NCI-H128 (cell line): ENCODE measurements around the gene AMZ1.

Experiments
- DNase-seq: peaks from one replicate; lab custom pipeline; 2025; ENCODE audit not compliant: unreplicated experiment; lab: John Stamatoyannopoulos, UW

The AMZ1 gene

GRCh38 chr7:2651336-2651735 is 36.7 kb upstream of the AMZ1 start:
- no peak for DNase-seq

DNA sequence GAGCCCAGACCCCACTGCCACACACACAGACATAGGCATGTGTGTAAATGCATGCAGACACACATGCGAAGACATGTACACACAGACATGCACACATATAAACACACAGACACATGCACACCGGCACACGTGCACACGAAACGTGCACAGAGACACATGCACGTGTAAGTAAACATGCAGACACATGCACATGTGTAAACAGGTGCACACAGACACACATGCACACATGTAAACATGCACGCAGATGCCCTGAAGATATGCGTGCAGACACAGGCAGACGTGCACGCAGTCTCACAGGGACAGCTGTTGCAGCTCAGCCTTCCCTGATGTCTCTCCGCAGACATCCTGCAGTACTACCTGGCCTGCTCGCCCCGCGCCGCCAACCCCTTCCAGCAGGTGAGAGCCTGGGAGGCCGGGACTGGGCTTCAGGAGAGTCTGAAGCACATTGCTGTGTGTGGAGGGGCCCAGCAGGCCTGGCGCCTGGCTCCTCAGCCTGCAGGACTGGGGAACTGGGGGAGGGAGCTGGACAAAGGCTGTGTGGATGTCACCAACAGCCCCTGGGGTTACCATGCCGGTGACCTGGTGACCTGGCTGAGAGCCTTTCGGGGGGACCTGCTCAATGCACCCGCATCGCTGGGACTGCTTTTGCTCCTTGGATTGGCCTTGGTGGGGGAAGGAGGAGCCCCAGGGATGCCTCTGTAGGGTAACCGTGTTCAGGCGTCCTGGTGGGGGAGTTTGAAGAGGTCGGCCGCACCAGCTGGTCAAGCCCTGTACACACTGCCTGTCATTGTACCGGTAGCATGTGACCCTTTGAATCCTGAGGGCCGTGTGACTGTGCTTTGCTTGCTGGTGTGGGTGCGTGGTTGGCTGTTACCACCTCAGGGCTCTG is 35.9 kb upstream of the AMZ1 start:
- DNase-seq, result no peak

GRCh38 chr7:2652736-2653060 is 35.3 kb upstream of the AMZ1 start:
- no peak for DNase-seq

DNA sequence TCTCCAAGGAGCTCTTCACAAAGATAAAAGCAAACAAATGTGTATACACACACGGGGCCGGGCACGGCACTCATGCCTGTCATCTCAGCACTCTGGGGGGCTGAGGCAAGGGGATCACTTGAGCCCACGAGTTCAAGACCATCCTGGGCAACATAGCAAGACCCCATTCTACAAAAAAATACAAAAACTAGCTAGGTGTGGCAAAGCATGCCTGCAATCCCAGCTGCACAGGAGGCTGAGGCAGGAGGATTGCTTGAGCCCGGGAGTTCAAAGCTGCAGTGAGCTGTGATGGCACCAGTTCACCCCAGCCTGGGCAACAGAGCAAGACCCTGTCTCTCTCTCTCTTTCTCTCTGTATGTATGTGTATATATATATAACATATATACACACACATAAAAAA is 33.9 kb upstream of the AMZ1 start:
- DNase-seq, result no peak

GRCh38 chr7:2655870-2656614 is 32.0 kb upstream of the AMZ1 start:
- no peak for DNase-seq

DNA sequence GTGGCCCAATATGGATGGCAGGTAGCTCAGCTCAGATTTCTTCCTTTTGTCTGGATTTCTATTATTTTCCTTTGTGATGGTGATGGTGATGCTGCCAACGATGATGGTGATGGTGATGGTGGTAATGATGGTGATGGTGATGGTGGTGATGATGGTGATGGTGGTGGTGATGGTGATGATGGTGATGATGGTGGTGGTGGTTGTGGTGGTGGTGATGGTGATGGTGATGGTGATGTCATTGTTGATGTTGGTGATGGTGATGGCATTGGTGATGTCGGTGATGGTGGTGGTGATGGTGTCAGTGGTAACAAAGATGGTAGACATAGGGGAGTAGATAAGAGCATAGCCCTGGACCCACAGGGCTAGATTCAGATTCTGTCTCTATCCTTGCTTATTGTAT is 30.8 kb upstream of the AMZ1 start:
- DNase-seq, result no peak

GRCh38 chr7:2657920-2658671 is 29.9 kb upstream of the AMZ1 start:
- no peak for DNase-seq

DNA sequence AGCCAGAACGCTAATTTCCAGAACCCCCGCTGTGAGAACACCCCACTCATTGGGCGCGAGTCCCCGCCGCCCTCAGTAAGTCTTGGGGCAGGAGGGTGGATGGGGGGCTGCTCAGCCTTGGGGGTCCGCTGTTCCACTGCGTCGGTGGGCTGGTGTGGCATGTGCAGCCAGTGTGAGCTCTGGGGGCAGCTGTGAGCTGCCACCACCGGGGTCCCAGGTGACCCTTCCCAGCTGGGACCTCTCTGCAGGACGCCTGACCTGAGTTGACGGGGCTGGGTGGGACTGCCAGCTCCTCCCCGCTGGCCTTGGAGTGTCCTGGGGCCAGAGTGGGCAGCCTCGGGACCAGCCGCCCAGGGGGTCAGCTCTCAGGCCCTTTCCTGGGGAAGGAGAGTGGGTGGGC is 29.1 kb upstream of the AMZ1 start:
- DNase-seq, result no peak

DNA sequence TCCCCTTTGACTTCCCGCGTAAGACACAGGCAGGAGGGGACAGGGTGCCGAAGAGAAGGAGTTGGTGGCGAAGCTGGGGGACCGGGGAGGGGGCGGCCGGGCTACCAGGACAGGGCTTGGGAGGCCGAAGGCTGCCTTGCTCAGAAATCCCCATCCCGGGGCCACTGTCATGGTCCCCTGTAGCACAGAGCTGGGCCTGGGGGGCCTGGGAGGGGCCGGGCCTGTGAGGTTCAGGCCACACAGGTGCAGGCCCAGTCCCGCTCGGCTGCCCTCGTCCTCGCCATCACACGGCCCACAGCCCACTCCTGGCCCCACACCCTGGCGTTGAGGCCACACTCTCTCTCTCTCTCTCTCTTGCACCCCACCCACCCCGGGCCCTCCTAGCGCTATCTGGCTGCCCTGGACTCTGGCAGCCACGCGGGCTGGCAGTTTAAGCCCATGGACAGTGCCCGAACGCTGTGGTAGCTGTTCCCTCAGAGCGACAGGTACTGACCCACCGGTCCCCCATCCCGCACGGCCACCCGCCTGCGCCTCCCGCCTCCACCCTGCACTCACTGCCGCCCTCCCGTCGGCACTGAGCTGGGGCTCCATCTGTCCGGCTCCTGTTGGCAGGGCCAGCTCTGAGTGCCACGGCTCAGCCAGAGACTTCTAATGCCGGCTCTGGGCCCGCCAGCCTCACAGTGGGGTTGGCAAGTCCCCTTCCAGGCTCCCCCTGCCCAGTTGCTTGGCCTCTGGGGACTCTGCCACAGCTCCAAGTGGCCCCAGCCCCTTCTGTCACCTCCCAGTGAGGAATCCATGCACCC is 28.2 kb upstream of the AMZ1 start:
- DNase-seq, result no peak

DNA sequence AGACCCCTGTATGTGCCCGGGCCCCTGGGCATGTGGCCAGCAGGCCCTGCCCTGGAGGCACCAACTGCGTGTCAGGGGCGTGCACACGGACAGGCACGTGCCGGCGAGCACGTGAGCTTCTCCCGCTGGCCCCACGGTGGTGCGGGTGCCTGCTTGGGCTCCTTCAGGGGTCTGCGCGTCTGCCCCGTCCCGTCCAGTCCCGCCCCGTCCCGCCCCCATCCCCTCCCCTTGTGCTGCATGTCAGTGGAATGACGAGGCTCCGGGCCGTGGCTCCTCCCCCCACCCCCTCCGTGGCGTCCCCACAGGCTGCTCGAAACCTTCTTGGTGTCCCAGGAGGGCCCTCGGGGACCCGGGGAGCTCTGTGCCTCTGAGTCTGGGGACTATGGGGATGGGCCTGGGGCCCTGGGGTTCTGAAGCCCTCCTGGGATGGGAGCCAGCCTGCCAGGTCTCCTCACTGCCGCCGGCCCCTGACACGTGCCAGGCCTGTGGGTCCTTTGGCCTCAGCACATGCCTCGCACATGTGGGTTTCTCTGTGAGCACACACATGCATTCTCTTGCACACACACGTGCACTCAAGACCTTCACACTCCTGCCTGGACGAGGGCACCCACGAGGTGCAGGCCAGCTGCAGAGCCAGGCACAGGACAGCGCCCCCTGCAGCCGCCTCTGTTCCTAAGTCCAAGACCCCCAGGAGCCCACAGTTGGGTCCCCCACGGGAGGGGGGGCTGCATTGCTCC is 27.5 kb upstream of the AMZ1 start:
- no peak for DNase-seq

DNA sequence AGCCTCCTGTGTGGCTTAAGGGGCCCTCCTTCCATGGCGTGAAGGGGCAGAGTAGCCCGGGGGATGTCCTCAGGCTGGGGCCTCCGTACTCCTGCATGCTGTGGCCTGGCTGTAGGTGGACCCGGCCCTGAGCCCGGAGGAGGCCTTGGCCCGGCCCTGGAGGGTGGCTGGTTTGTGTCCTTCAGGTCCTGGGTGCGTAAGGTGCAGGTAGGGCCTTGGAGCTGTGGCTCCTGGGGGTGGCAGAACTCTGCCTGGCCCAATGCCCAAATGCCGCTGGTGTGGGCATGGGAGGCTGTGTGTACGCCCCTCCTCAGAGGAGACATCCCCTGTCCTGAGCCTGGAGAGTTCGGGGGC is 26.9 kb upstream of the AMZ1 start:
- no peak for DNase-seq

DNA sequence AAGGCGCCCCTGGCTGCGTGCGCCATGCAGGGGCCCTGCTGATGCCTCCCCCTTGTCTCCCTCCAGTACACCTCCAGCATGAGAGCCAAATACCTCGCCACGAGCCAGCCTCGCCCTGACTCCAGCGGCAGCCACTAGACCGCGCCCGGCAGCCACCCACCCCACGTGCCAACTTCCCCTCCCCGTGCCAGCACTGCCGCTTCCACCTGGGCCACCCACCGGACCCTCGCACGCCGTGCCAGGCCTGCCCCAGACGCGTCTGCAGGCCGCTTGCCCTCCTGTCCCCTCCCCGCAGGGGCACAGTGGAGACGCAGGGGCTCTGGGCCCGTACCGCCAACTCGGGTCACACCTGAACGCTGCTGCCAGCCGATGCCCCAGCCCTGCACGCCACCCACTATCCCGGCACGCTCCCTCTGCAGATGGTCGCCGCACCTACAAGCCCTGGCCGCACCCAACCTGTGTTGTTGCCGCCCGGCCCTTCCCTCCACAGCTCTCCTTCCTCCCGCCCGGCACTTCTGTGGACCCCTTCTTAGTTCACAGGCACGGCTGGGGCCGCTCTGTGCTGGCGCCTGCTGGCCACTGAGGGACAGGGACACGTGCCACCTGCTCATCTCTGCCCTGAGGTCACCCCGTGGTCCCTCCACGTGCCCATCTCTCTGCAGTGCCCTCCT is 26.3 kb upstream of the AMZ1 start:
- DNase-seq, result no peak

GRCh38 chr7:2662273-2663120 is 25.5 kb upstream of the AMZ1 start:
- no peak for DNase-seq

GRCh38 chr7:2663121-2663886 is 24.7 kb upstream of the AMZ1 start:
- DNase-seq, result no peak

GRCh38 chr7:2663960-2664359 is 24.0 kb upstream of the AMZ1 start:
- no peak for DNase-seq

DNA sequence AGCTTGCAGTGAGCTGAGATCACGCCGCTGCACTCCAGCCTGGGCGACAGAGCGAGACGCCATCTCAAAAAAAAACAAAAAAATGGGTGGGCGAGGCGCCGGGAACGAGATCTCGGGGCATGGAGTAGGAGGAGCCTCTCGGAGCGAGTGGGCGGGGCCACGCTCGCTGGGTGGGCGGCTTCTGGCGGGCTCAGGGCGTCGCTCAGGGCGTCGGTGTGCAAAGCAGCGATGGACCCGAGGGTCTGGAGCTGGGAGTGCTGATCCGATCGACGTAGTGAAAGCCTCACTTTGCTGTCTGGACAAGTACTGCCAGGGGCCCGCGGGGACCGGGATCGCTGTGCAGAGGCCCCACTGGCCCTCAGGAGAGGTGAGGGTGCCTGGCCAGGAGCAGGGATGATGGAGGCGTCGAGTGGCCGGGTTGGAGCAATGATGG is 22.6 kb upstream of the AMZ1 start:
- DNase-seq, result no peak

DNA sequence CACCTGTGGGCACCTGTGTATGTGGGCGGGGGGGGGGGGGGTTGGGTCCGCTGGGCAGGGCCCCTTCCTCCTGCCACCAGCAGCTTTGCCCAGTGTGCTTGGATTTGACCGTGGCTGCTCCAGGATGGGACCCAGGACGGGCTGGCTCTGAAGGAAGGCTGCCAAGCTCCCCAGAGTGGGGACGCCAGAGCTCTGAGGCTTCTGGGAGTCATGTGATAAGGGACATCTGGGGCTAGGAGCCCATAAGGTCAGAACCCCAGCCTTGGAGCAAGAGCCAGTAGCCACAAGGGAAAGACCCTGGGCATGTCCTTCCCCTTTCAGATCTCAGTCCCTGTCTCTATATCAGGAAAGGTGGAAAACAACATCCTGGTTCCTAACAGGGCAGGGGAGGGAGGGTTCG is 21.8 kb upstream of the AMZ1 start:
- DNase-seq, result no peak

DNA sequence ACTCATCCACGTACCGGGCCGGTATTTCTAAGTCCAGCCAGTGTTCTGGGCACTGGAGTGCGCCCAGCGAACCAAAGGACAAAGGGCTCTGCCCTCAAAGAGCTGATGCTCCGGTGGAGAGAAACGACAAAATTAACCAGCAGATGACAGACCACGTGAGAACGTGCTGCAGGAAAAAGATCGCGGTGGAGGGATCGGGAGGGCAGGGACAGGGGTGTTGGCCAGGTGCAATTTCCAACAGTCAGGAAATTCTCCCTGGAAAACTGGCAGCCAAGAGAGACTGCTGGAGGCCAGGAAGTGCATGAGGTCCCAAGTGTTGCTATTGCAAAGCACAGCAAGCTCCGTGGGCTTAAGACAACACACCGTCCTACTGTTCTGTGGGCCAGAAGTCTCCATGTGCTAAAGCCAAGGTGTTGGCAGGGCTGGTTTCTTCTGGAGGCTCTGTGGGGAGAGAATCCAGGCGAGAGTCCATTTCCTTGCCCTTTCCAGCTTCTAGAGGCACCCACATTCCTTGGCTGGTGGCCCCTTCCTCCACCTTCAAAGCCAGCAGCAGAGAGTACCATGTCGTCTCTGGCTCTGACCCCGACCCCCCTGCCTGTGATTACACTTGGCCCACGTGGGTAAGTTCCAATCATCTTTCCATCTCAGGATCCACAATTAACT is 21.3 kb upstream of the AMZ1 start:
- DNase-seq, result no peak
